CD4-positive, alpha-beta T cell treated with Interferon gamma for 1 hour (primary cell): ENCODE data around the gene LRSAM1.

Experiments used
- DNase-seq: peaks from one replicate; pipeline ENCODE4 v3.0.0-alpha.2; 2020

The LRSAM1 gene

GRCh38 chr9:127537792-127538191, 86.5 kb downstream of the LRSAM1 start:
- DNase-seq: no peak

GRCh38 chr9:127538849-127539258, 87.5 kb downstream of the LRSAM1 start:
- no peak for DNase-seq

GRCh38 chr9:127539259-127539981, 88.1 kb downstream of the LRSAM1 start:
- DNase-seq: no peak

- DNase-seq: no peak
Observed at GRCh38 chr9:127539982-127540663, 88.8 kb downstream of the LRSAM1 start.

GRCh38 chr9:127540664-127541041, 89.3 kb downstream of the LRSAM1 start:
- no peak for DNase-seq

GRCh38 chr9:127541176-127541575, 89.9 kb downstream of the LRSAM1 start:
- no peak for DNase-seq

GRCh38 chr9:127541865-127542264, 90.6 kb downstream of the LRSAM1 start:
- DNase-seq: no peak

- no peak for DNase-seq
Observed at GRCh38 chr9:127543221-127543620, 91.9 kb downstream of the LRSAM1 start.

GRCh38 chr9:127543973-127544533, 92.7 kb downstream of the LRSAM1 start:
- DNase-seq: no peak

GRCh38 chr9:127545196-127546124, 94.2 kb downstream of the LRSAM1 start:
- no peak for DNase-seq

- no peak for DNase-seq
Observed at GRCh38 chr9:127546125-127546832, 95.0 kb downstream of the LRSAM1 start.

GRCh38 chr9:127548352-127548881, 97.1 kb downstream of the LRSAM1 start:
- no peak for DNase-seq

GRCh38 chr9:127549218-127549617, 97.9 kb downstream of the LRSAM1 start:
- no peak for DNase-seq

- DNase-seq: no peak
Observed at GRCh38 chr9:127549751-127550150, 98.4 kb downstream of the LRSAM1 start.

GRCh38 chr9:127550282-127550681, 99.0 kb downstream of the LRSAM1 start:
- DNase-seq: no peak

- no peak for DNase-seq
Observed at GRCh38 chr9:127550751-127551150, 99.4 kb downstream of the LRSAM1 start.
